HEK293T (cell line): ENCODE results near the gene GPATCH8.

Experiments
- BHLHE40 ChIP-seq: fragments of 450-650 bp; IDR thresholded peaks from 2 replicates; pipeline ENCODE4 v1.6.1; 2016; ENCODE audit warnings: mild to moderate bottlenecking, moderate library complexity, borderline replicate concordance
- ELF4 ChIP-seq: fragments of 450-650 bp; IDR thresholded peaks from 2 replicates; pipeline ENCODE4 v1.6.1; 2017; ENCODE audit warnings: antibody characterized with exemption
- FOXK2 ChIP-seq: fragments of 450-650 bp; IDR thresholded peaks from 2 replicates; pipeline ENCODE4 v1.6.1; 2016; ENCODE audit warnings: mild to moderate bottlenecking
- FOXM1 ChIP-seq: fragments of 450-650 bp; IDR thresholded peaks from 2 replicates; pipeline ENCODE4 v1.6.1; 2017; ENCODE audit warnings: mild to moderate bottlenecking, borderline replicate concordance
- HDGF ChIP-seq: fragments of 450-650 bp; IDR thresholded peaks from 2 replicates; pipeline ENCODE4 v1.6.1; 2017; ENCODE audit warnings: antibody characterized with exemption, borderline replicate concordance
- L3MBTL2 ChIP-seq: fragments of 450-650 bp; conservative IDR thresholded peaks from 2 replicates; pipeline ENCODE4 v1.6.1; 2016; ENCODE audit warnings: mild to moderate bottlenecking
- LEF1 ChIP-seq: fragments of 450-650 bp; IDR thresholded peaks from 2 replicates; pipeline ENCODE4 v1.6.1; 2017; ENCODE audit warnings: mild to moderate bottlenecking, borderline replicate concordance
- NFRKB ChIP-seq: fragments of 450-650 bp; IDR thresholded peaks from 2 replicates; pipeline ENCODE4 v1.6.1; 2016; ENCODE audit warnings: mild to moderate bottlenecking, moderate library complexity
- PKNOX1 ChIP-seq: fragments of 450-650 bp; IDR thresholded peaks from 2 replicates; pipeline ENCODE4 v1.6.1; 2016
- SP1 ChIP-seq: fragments of 450-650 bp; IDR thresholded peaks from 2 replicates; pipeline ENCODE4 v1.6.1; 2017
- TARDBP ChIP-seq: fragments of 450-650 bp; IDR thresholded peaks from 2 replicates; pipeline ENCODE4 v1.6.1; 2016
- ZNF384 ChIP-seq: fragments of 450-650 bp; IDR thresholded peaks from 2 replicates; pipeline ENCODE4 v1.6.1; 2016

- TF ChIP-seq NFRKB (no peak), TARDBP (no peak), FOXM1 (no peak), LEF1 (no peak), L3MBTL2 (no peak), FOXK2 (no peak), HDGF (no peak), ELF4 (no peak), BHLHE40 (no peak), SP1 (no peak), PKNOX1 (no peak), ZNF384 (no peak)
These were observed 127.1 kb downstream of the GPATCH8 start for GRCh38 chr17:44376124-44376523.
